GM18907 (cell line): Measurements from ENCODE around the gene DOCK6.

Experiments used
- ATAC-seq: cut with Tn5 transposase; IDR thresholded peaks from one replicate; pipeline ENCODE4 v1.9.1; 2021; ENCODE audit warnings: mild to moderate bottlenecking, moderate library complexity; ENCODE audit not compliant: unreplicated experiment

DOCK6 gene

DNA sequence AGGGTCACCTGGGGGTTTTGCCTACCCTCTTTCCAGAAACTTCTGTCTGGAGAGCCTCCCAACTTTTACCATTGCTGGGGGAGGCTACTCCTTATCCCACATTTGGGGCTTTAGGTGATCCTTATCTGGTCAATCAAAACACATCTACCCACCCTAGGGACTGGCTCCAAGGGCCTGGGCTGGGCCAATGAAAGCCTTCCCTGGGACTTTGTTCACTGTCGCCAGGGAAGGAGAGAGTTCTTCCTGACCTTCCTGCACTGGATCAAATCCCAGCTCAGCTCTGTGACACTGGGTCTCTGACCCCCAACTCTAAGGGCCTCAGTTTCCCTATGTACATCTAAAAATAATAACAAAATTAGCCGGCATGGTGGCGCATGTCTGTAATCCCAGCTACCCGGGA, 11.1 kb downstream of the DOCK6 start:
- ATAC-seq, result no peak

GRCh38 chr19:11248852-11249251, 13.5 kb downstream of the DOCK6 start:
- ATAC-seq, result no peak

- no peak for ATAC-seq
Measured at GRCh38 chr19:11247934-11248333, 14.4 kb downstream of the DOCK6 start.

GRCh38 chr19:11247391-11247790, 14.9 kb downstream of the DOCK6 start:
- ATAC-seq, result no peak

DNA sequence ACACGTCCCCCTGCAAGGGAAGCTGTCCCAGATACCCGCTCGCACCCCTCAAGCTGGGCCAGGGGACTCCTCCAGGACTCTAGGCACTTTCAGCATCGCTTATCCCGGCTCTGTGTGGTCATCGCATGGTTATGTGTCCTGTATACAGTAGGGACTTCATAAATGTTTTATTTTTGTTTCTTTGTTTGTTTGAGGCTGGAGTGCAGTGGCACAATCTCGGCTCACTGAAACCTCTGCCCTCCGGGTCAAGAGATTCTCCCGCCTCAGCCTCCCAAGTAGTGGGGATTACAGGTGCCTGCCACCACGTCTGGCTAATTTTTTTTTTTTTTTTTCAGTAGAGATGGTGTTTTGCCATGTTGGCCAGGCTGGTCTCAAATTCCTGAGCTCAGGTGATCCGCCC, 15.4 kb downstream of the DOCK6 start:
- ATAC-seq, result no peak

DNA sequence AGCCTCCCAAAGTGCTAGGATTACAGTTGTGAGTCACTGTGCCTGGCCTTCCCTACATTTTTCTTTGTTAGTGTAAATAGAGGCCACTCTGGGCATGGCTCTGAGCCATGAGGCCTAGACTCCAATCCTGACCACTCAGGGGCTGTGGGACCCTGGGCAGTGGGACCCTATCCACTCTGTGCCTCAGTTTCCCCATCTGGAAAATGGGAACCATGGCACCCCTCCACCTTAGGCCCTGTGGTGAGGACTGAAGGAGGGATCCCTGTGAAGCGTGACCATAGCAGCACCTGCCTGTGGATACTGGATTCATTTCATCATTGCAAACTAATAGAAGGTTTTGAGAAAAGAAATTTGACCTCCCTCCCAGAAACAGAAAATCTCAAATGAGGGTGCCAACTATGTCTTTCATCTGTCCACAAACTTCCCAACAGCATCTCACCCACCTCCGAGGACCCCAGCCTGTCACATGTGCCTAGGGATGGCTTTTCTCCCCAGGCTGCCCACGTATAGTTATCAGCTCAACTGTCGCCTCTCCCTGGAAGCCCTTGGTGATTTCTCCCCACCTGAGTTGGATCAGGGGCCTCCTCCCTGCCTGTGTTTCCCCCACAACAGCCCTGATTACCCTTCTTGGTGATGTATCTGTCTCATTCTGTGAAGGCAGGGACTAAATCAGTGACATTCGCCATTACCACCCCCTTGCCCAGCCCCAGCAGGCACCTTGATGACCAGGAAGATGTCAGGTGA, 17.3 kb downstream of the DOCK6 start:
- no peak for ATAC-seq

DNA sequence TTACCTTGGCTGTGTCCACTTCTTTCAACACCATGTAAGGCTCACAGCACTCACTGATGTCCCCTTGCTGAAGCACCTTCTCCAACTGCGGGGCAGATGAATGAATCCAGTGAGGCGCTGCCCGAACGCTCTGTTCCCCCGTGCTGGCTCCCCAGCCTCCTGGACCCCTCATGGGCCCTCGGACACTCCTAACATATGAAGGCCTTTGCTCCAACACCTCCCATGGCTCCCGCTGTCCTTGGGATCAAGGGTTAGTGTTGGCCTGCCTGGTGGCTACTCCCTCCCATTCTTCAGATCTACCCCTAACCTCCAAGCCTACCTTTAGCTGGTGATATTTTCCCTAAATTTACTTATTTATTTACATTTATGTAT, 18.5 kb downstream of the DOCK6 start:
- ATAC-seq, result no peak

- ATAC-seq, result no peak
Measured at GRCh38 chr19:11242864-11243797, 19.2 kb downstream of the DOCK6 start.

- ATAC-seq, result no peak
Measured at GRCh38 chr19:11242025-11242424, 20.3 kb downstream of the DOCK6 start.

DNA sequence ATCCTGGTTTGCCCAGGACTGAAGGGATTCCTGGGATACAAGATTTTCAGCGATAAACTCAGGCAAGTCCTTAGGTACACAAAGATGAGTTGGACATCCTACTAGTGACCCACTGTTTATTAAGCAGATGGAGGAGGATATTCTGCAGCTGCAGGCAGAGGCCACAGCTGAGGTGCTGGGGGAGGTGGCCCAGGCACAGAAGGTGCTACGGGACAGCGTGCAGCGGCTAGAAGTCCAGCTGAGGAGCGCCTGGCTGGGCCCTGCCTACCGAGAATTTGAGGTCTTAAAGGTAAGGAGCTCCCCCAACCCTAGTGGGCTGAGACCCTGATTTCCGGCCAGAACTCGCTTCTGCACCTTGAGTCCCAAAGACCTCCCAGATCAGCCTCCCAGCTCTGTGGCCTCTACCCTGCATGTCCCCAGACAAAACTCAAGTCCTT, 22.3 kb downstream of the DOCK6 start:
- no peak for ATAC-seq

DNA sequence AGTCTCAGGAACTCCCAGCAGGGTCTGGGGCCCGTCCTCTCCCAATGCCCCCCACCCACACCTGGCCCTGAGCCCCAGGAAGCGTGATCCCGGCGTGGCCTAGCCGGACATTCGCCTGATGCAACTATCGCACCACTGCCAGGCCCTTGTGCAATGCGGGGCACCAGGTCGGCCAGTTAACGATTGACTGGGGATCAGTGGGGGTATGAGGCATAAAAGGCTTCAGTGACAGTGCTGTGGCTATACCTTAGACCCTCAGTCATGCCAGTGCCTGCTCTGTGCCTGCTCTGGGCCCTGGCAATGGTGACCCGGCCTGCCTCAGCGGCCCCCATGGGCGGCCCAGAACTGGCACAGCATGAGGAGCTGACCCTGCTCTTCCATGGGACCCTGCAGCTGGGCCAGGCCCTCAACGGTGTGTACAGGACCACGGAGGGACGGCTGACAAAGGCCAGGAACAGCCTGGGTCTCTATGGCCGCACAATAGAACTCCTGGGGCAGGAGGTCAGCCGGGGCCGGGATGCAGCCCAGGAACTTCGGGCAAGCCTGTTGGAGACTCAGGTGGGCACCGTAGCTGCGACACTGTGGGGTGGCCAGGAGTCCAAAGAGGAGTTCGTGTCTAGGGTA, 22.8 kb downstream of the DOCK6 start, which contains the start of gene ANGPTL8:
ANGPTL8 (plus strand) TSS at position 243 of the 624 bp plus-strand sequence; CDS start at position 262, 19 bp downstream.
- no peak for ATAC-seq

DNA sequence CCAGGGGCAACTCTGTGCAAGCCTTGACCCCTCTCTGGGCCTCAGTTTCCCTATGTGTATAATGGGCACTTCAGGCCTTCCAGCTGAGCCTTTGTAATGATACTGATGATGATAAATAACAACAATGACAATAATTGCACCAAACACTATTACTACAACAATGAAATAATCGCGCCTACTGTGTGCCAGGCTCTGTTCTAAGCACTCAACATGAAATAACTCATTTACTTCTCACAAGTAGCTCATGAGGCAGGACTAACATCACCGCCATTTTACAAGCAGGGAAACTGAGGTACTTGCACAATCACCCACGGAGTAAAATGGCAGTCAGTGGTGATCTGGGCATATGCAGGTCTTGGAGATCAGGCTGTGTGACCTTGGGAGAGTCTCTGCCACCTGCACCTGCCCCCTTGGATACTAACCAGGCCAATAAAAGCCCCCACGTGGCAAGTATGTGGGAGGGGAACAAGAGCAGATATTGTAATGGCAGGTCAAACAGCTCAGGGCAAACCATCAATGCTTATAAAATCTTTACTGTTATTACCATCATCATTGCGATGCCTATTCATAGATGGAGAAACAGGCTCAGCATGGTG, 23.4 kb downstream of the DOCK6 start:
- ATAC-seq, result no peak

DNA sequence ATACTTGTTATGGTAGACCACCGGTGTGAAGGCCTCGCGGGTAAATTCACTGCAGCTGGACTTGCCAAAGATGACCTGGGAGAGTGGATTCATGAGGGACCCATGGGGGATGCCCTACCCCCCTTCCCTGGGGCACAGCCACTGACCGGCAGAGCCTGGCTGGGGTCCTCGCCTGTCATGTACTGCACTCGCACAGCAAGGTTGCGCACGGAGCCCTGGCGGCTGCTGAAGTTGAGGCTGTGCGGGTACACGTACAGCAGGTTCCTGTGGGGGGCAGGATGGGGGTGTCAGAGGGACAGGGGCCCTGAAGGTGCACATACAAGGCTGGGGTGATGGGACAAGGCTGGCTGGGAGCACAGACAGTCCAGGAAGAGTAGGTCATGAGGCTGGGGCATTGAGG, 24.3 kb downstream of the DOCK6 start:
- ATAC-seq, result no peak

DNA sequence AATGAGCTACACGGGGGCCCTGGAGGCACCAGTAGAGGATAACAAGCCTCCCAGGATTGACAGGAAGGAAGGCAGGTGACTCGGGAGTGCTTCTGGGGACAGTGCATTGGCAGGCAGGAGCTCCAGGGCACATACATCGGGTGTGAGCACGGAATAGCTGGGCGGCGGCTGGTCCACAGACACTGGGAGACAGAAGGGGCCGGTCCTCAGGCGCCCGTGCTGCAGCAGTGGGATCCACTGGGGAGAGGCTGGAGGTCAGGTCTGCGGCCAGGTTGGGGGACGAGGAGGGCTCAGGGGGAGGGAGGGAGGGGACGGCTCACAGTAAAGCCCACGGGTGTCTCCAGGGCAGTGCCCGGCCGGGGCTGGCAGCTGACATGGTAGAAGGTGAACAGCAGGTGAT, 25.0 kb downstream of the DOCK6 start:
- ATAC-seq, result no peak

DNA sequence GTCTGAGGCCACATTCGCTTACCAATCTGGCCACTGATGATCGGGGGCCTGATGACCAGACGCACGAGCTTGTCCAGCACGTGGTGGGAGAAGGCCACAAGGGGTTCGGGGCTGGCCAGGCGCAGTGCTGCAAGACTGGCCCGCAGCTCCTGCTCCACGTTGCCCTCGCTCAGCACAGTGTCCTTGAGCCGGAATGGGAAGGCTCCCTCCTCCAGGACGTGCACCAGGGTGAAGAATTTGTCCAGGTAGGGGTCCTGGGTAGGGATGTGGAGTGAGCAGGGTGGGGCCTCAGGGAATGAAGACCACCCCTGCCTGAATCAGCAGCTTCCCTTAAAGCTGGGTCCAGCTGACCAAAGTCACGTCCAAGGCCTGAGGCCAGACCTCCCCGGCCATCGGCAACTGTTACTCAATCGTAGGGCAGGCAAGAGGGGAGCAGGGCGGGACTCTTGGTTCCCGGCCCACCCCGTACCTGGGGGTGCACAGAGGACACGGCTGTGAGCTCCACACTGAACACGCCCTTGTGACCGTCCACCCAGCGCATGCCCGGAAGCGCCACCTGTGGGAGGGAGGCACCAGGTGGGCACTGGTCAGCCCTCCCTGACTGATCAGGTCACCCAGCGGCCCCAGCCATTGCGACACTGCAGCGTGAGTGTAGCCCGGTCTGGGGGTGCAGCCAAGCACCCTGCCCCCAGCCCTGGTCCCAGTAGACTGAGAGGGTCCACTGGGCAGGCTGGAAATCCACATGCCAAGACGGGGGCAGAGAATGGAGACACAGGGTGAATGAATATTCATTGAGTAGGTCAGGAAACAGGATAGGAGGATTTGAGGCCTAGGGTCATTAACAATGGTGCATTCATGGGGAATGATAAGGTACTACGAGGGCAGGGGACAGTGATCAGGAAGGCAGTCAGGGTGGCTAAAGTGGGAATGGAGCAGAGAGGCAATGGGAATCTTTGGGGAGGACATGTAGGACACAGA, 25.7 kb downstream of the DOCK6 start:
- ATAC-seq, result no peak

DNA sequence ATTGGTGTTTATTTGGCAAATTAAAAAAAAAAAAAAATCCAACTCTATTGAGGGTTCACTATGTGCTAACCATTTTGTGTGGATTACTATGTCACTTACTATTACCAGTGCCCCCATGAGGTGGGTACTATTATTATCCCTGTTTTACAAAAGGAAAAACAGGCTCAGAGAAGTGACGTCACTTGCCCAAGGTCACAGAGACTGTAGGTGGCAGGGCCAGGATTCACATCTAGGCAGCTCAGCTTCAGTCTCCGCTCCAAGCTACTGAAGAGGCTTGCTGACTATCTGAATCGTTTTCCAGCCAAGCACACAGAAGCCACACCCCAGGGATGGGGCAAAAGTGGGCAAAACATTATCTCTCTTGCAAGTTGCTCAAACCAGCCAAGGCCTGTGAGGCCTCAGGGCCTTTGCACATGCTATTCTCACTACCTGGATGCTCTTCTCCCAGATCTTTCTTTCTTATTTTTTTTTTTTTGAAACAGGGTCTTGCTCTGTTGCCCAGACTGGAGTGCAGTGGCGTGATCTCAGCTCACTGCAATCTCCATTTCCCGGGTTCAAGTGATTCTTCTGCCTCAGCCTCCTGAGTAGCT, 27.7 kb downstream of the DOCK6 start:
- no peak for ATAC-seq

- ATAC-seq, result no peak
Measured at GRCh38 chr19:11233073-11233472, 29.3 kb downstream of the DOCK6 start.

- no peak for ATAC-seq
Measured at GRCh38 chr19:11232555-11232954, 29.8 kb downstream of the DOCK6 start.

DNA sequence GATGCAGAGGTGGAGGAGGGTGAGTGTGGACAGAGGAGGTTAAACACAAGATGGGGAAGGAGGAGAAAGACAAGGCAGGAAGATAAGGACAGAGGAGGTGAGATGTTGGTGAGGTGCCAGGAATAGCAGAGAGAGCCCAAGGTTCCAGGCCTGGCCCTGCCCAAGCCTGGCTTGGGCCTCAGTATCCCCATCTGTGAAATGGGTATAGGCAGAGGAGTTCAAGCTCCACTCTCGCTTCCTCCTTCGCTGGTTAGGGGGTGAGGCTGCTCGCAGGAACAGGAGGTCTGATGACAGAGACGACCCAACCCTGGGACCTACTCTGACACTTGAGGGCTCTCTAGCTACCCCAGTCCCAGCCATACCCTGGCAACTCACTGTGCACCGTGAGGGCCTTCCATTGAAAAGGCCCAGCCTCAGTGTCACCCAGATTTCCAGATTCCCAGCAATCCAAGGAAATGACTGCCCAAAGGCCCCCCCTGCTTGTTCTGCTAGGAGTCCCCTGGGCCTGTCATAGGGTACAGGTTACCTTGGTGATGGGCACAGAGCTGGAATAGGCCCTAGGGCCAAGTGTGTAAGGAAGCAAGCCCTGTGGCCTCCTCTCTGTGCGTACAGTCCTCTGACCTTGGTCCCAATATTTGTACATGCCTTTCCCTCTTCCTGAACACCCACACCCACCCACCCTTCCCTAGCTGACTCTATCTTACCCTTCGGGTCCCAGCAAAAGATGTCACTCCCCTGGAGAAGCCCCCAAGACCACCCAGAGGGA, 31.5 kb downstream of the DOCK6 start:
- no peak for ATAC-seq
